ENCODE data around the gene NCKAP5.

NCKAP5 gene

GRCh38 chr2:133143645-133144044 is 424.6 kb downstream of the NCKAP5 start:
- DNase-seq (ENCODE audit: low read depth) = no peak

DNA sequence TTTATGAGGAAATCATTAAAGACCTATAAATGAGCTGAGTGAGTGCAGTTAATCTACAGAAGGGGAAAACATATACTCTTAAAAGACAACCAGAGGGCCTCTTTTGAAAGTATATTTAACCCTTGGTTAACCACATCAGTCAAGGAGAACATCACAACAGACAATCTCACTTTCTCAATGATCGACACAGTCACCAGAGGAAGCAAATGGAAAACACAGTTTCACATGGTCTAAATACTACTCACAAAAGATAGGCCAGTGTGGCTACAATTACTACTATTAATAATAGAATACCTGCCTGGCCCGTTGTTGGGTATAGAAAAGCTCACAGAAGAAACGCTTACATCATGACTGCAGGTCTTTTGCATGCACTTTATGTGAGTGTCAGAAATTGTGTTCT is 426.2 kb downstream of the NCKAP5 start:
- no peak for DNase-seq (ENCODE audit: low read depth)

GRCh38 chr2:133140620-133141019 is 427.6 kb downstream of the NCKAP5 start:
- no peak for DNase-seq (ENCODE audit: low read depth)

DNA sequence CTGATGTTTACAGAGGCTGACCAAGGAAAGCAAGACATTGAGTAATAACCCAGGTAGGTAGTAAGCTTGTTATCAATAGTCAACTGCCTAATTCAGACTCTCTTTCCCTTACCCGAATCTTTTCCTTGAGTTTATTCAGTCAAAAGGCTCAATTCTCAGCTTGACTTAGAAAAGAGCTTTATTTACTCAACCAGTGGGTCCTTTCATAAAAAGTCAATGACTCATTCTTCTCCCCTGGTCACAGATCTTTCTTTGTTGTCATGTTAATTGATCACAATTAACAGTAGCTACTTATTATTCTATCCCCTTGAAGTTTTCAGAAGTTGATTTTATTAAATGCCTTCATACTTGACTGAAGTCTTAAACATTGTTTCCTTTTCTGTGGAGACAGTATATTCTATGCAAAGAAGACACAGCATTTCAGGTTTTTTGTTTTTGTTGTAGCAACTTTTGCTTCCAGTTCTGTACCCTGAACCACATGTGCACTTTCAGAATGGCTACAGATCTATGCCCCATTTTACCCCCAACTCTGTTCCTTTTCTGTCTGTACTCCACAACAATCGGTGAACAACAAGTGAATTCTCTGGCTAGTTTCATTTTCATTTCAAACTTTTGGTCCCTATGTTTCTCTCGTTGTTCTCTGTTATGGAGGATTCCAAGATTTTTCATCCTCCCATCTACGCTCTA is 428.3 kb downstream of the NCKAP5 start:
- DNase-seq (ENCODE audit: low read depth) = no peak

- no peak for DNase-seq (ENCODE audit: low read depth)
These were observed 429.6 kb downstream of the NCKAP5 start for GRCh38 chr2:133138693-133139092.

DNA sequence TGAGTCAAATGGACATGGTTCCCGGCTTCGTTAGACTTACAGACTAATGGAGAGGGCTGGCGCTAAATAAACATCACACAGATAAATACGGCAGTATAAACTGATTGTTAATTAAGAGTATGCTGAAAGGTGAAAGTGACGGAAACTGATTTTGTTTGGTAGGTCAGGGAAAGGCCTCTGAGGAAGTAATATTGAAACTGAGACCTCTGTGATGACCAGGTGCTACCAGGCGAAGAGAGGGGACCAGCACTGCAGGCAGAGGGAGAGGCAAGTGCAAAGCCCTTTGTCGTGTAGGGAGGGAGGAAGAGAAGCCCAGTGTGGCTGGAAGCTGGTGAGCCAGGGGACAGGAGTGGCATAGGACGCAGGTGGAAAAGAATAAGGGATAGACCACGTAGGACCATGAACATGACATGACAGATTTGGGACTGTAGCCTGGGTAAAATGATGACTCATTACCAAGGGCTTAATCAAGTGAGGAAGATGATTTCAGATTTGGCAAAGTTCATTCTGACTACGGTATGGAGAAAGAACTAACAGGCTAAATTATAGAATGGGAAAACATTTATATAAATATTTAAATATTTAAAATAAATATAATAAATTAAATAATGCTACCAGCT is 433.1 kb downstream of the NCKAP5 start:
- DNase-seq (ENCODE audit: low read depth) = no peak

DNA sequence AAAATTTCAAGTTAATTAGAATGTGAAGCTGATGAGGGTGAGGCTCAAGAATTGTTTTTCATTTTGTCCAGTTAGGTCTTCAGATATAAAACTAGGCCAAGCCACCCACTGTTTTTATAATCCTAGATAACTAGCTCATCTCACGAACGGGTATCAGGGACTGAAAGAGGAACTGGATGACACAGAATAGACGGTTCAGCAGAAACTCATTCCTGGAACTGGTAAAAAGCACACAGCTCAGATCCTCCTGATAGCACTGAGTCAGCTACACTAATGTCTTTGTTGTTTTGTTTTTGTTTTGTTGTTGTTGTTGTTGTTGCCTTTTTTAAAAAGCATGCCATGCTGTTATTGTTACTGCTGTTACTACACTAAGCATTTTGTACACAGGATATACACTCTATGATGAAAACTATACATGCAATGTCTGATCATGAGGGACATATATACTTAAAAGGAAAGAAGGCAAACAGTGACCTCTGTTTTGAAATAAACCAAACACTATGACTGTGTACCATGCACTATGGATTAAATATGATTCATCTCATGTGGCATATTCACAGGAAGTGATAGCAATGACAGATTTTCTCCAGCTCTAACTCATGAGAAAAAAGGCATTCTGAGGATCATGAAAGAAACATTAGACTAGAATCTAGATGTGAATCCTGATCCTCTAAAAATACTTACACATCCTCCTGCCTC is 437.6 kb downstream of the NCKAP5 start:
- no peak for DNase-seq (ENCODE audit: low read depth)

GRCh38 chr2:133124446-133124845 is 443.8 kb downstream of the NCKAP5 start:
- no peak for DNase-seq (ENCODE audit: low read depth)

- no peak for DNase-seq (ENCODE audit: low read depth)
These were observed 444.4 kb downstream of the NCKAP5 start for GRCh38 chr2:133123904-133124303.

DNA sequence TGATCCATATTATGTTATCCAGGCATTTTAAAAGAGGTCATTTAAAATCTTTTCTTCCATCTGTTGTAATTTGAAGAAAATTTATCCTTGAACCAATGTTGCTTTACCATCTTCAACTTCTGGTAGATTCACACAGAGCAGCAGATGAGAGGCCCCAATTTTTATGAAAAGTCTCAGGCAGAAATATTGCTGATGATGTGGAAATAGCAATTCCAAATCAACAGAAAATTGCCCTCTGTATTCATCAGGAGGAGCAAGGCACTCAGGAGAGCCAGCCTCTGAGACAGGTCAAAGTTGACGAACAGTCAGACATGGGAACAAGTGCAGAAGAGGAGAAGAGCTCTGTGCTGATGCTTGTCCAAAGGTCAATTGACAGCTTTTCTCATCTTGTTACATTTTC is 444.9 kb downstream of the NCKAP5 start:
- DNase-seq (ENCODE audit: low read depth) = no peak

DNA sequence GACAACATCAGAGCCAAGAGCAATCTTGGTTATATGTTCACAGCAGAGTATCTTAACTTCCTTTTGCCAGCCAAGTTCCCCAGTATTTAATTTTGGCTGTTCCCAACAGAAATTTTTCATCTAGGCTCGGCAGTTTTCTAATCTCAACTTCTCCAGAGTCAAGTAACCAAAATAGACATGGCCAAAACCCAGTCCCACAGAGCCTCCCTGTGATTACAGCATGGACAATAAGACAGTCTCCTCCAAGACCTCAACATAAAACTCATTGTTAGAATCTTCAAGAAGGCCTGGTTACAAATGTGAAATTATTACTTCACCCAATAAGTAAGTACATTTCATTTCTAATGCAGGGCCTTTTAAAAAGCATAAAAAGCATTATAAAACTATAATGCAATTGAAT is 445.7 kb downstream of the NCKAP5 start:
- no peak for DNase-seq (ENCODE audit: low read depth)

- no peak for DNase-seq (ENCODE audit: low read depth)
These were observed 448.0 kb downstream of the NCKAP5 start for GRCh38 chr2:133120310-133120709.

GRCh38 chr2:133110201-133110600 is 458.1 kb downstream of the NCKAP5 start:
- no peak for DNase-seq (ENCODE audit: low read depth)

DNA sequence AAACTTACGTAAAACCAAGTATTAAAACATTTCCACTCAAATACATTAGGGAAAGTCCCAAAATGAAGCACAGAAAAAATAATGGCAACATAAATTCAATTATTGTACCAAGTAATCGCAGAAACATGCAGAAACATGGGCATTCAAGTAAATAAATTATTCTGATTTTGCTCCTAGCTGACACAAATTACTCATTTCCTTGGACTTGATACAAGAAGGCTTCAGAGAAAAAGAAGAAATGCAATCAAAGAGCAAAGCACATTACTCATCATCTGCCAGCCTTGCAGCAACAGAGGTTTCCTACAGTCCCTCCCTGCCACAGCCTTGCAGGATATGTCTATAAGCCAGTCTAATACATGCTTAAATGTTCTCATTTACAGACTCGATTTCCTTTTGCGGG is 458.5 kb downstream of the NCKAP5 start:
- DNase-seq (ENCODE audit: low read depth) = no peak

- no peak for DNase-seq (ENCODE audit: low read depth)
These were observed 461.0 kb downstream of the NCKAP5 start for GRCh38 chr2:133107058-133107815.

DNA sequence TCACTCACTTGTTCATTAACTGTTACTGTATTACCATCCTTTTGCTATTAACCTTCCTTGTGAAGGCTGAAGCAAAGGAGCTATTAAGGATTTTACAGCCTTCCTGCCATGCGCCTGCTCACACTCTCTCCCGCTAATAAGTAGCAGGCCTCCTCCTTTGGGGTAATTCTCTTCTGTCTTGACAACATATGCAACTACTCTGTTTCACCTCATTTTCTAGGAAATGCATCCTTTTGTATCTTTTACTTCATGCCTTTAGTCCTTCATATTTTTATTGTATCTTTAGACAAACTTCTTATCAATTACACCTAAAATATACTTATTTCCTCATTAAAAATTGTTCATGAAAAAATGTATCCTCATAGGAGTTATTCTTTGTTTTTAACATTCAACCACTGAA is 463.4 kb downstream of the NCKAP5 start:
- DNase-seq (ENCODE audit: low read depth) = no peak

DNA sequence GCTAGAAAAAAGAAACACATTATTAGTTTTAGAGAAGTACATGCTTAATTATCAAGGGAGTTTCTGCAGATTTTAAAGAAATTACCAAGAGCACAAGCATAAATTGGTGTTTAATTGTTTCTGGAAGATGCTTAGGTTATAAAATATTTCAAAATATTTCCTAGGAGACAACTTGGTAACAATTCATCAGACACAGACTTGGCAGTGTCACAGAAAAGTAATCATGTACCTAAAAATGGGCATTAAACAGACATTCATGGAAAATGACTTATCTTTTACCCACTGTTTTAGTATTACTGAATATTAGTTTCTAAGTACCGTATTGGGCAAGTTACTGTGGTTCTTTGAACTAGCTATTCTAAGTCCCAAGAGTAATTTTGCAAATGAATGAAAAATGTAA is 469.5 kb downstream of the NCKAP5 start:
- no peak for DNase-seq (ENCODE audit: low read depth)

GRCh38 chr2:133097666-133098065 is 470.6 kb downstream of the NCKAP5 start:
- DNase-seq (ENCODE audit: low read depth) = no peak

- DNase-seq (ENCODE audit: low read depth) = no peak
These were observed 475.7 kb downstream of the NCKAP5 start for GRCh38 chr2:133092571-133092970.

DNA sequence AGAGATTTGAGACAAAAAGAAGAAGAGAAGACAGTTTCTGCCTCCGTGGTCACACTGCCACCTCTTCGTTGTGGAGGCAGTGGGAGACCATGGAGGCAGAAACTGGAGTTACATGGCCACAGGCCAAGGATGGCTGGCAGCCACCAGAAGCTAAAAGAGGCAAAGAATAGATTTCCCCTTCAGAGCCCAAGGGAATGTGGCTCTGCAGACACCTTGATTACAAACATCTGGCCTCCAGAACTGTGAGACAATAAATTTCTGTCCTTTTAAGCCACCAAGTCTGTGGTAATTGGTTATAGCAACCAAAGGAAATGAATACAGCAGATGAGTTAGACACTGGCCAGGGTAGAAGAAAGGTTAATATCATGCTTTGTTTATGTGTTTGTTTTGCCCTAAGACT is 477.9 kb downstream of the NCKAP5 start:
- no peak for DNase-seq (ENCODE audit: low read depth)

DNA sequence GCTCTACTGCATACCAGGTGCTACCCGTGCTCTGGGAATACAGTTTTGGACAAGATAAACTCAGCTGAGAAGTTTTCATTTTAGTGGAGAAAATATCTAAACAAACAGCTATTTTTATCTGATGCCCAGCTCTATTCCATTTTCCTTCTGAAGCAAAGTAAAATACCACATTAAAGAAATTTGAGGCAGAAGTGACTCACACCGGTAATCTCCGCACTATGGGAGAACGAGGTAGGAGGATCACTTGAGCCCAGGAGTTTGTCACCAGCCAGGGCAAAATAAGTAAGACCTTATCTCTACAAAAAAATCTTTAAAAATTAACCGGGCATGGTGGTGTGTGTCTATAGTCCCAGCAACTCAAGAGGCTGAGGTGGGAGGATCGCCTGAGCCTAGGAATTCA is 482.1 kb downstream of the NCKAP5 start:
- no peak for DNase-seq (ENCODE audit: low read depth)

DNA sequence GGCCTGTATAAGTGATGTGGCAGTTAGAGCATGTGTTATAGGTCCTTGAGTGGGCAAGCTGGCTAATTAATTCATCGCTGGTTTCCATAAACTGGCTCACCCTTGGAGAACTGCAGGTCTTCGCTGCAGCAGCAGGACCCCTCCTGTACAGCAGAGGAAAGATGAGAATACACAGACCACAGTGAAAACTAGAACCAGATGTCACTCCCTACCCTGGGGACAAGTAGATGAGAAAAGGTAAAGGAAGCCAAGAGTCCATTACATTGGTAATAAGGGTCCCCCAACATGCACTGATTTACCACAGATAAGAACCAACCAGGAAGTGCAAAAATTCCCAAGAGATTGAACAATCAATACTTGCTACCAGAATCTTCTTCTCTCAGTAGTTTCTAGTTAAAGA is 482.6 kb downstream of the NCKAP5 start:
- no peak for DNase-seq (ENCODE audit: low read depth)

- DNase-seq (ENCODE audit: low read depth) = no peak
These were observed 486.2 kb downstream of the NCKAP5 start for GRCh38 chr2:133082034-133082433.

Data from CMK (cell line).